OCI-LY3 (cell line): ENCODE data around the gene PEDS1.

Source experiments
- H2AFZ ChIP-seq: fragments of 200-600, 300-600 bp; shearing (Covaris generic); 2 replicates; pipeline ENCODE4 v1.6.0; 2014; ENCODE audit warnings: antibody characterized with exemption, low read depth, low read length
- H3K27ac ChIP-seq: fragments of 200-600, 300-600 bp; sonication (generic); 2 replicates; pipeline ENCODE4 v1.5.1; 2014; ENCODE audit warnings: mild to moderate bottlenecking, low read length, moderate library complexity, mixed read lengths
- H3K27me3 ChIP-seq: fragments of 200-600, 300-600 bp; sonication (generic); 2 replicates; pipeline ENCODE4 v1.6.1; 2014; ENCODE audit warnings: low read depth, low read length, mixed read lengths
- H3K36me3 ChIP-seq: fragments of 200-600, 300-600 bp; sonication (generic); replicated peaks from 2 replicates; pipeline ENCODE3; 2014; ENCODE audit warnings: low read depth, low read length, mixed read lengths
- H3K4me1 ChIP-seq: fragments of 300-600, 200-600 bp; sonication (generic); 2 replicates; pipeline ENCODE4 v1.6.1; 2014; ENCODE audit warnings: low read length, mixed read lengths
- H3K4me2 ChIP-seq: fragments of 200-600, 300-600 bp; sonication (generic); 2 replicates; pipeline ENCODE4 v1.6.1; 2014; ENCODE audit warnings: low read length, mixed read lengths
- H3K4me3 ChIP-seq: fragments of 300-600, 200-600 bp; sonication (generic); 2 replicates; pipeline ENCODE4 v1.5.1; 2014; ENCODE audit warnings: antibody characterized with exemption, mild to moderate bottlenecking, low read length, moderate library complexity
- H3K79me2 ChIP-seq: fragments of 300-600, 200-600 bp; shearing (Covaris generic); 2 replicates; pipeline ENCODE4 v1.6.1; 2014; ENCODE audit warnings: mild to moderate bottlenecking, low read length, mixed read lengths
- H3K9ac ChIP-seq: fragments of 300-600, 200-600 bp; shearing (Covaris generic); 2 replicates; pipeline ENCODE4 v1.6.0; 2014; ENCODE audit warnings: mild to moderate bottlenecking, low read length, moderate library complexity
- H3K9me3 ChIP-seq: fragments of 200-600, 300-600 bp; shearing (Covaris generic); 2 replicates; pipeline ENCODE4 v1.6.1; 2014; ENCODE audit warnings: low read length, mixed read lengths; ENCODE audit not compliant: insufficient read depth
- H4K20me1 ChIP-seq: fragments of 200-600, 300-600 bp; sonication (generic); 2 replicates; pipeline ENCODE4 v1.6.1; 2016; ENCODE audit warnings: low read length, mixed read lengths; ENCODE audit not compliant: insufficient read depth
- EZH2phosphoT487 ChIP-seq: fragments of 200-600 bp; shearing (Covaris generic); IDR thresholded peaks from 2 replicates; pipeline ENCODE4 v1.6.1; 2018; ENCODE audit warnings: antibody characterized with exemption, mixed run types, low read depth
- TF ChIP-seq, protein P1 (sequence below): fragments of 200-600, 300-600 bp; sonication (generic); IDR thresholded peaks from 2 replicates; pipeline ENCODE4 v1.5.1; 2014; ENCODE audit warnings: antibody characterized with exemption, low read length, low read depth

PEDS1 gene

DNA sequence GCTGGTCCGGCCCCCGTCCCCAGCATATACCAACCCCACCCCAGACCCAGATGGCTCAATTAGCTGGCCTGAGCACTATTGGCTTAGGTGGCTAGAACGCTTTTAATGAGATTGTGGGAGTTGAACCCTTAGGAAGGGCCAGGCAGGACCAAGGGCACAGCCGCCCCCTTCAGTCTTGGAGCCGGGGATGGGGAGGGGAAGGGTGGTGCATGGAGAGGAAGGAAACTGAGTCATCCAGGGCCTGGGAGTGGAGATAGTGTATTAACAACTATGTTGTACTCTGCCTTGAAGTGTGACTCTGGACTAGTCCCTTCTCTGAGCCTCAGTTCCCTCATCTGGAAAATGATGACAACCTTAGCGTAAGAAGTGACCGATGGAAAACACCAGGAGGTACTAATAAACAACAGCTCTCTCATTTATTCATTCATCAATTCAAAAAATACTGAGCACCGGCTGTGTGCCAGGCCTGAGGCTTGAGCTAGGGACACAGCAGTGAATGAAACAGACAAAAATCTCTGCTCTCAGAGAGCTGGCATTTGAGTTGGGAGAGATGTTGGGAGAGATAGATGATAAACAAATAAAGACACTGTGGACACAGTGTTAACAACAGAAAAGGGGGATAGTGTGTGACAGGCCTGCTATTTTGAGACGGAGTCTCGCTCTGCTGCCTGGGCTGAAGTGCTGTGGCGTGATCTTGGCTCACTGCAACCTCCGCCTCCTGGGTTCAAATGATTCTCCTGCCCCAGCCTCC, 11.5 kb downstream of the PEDS1 start:
- no peak overlapping the region for H3K9ac ChIP-seq
- no peak overlapping the region for H3K4me3 ChIP-seq
- H2AFZ ChIP-seq: no peak overlapping the region
- H3K79me2 ChIP-seq: peaks cover 17% of the 10 kb centered on the region
- H3K4me2 ChIP-seq: no peak overlapping the region
- H3K27me3 ChIP-seq: no peaks in the 10 kb centered on the region
- H3K4me1 ChIP-seq: no peaks in the 10 kb centered on the region
- H4K20me1 ChIP-seq: peaks cover 17% of the 10 kb centered on the region
- H3K9me3 ChIP-seq: no peaks in the 10 kb centered on the region
- no peak overlapping the region for H3K27ac ChIP-seq
- TF ChIP-seq, protein P1, sequence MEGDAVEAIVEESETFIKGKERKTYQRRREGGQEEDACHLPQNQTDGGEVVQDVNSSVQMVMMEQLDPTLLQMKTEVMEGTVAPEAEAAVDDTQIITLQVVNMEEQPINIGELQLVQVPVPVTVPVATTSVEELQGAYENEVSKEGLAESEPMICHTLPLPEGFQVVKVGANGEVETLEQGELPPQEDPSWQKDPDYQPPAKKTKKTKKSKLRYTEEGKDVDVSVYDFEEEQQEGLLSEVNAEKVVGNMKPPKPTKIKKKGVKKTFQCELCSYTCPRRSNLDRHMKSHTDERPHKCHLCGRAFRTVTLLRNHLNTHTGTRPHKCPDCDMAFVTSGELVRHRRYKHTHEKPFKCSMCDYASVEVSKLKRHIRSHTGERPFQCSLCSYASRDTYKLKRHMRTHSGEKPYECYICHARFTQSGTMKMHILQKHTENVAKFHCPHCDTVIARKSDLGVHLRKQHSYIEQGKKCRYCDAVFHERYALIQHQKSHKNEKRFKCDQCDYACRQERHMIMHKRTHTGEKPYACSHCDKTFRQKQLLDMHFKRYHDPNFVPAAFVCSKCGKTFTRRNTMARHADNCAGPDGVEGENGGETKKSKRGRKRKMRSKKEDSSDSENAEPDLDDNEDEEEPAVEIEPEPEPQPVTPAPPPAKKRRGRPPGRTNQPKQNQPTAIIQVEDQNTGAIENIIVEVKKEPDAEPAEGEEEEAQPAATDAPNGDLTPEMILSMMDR: no peak
- TF ChIP-seq EZH2phosphoT487: no peak
- peaks cover 38% of the 10 kb centered on the region for H3K36me3 ChIP-seq

DNA sequence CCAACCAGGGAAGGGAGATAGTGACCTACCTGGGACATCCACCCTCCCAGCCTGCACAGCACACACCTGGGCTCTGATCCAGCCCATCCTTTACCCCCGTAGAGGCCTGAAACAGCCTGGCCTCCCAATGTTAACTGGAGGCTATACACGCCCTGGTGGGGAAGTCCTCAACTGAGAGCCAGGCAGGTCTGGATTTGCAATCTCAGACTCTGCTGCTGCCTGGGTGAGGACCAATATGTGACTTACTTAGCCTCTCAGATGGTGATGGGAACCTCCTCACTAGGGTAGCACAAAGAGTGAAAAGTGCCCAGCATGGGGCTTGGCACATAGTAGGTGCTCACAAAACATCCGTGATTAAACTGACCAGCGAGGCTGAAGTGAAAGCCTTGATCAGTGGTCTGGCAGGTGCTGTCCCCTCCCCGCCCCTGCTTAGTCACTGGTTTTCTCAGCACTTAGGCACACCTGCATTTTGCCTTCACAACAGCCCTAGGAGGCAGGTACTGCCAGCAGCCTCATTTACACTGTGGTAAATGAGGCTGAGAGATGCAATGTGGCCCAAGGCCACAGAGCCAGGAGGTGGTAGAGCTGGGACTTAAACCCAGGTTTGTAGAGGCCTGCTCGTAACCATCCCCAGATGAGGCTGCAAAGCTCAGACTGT, 12.4 kb downstream of the PEDS1 start:
- Histone ChIP-seq H3K36me3 (peaks cover 34% of the 10 kb centered on the region), H3K4me3 (no peak overlapping the region), H3K27me3 (no peaks in the 10 kb centered on the region), H3K27ac (no peak overlapping the region), H3K9ac (no peak overlapping the region), H2AFZ (no peak overlapping the region), H3K4me2 (no peak overlapping the region), H3K79me2 (peaks cover 9% of the 10 kb centered on the region), H3K9me3 (no peaks in the 10 kb centered on the region), H3K4me1 (no peaks in the 10 kb centered on the region), H4K20me1 (peaks cover 13% of the 10 kb centered on the region)
- TF ChIP-seq, protein P1: no peak
- no peak for TF ChIP-seq EZH2phosphoT487

DNA sequence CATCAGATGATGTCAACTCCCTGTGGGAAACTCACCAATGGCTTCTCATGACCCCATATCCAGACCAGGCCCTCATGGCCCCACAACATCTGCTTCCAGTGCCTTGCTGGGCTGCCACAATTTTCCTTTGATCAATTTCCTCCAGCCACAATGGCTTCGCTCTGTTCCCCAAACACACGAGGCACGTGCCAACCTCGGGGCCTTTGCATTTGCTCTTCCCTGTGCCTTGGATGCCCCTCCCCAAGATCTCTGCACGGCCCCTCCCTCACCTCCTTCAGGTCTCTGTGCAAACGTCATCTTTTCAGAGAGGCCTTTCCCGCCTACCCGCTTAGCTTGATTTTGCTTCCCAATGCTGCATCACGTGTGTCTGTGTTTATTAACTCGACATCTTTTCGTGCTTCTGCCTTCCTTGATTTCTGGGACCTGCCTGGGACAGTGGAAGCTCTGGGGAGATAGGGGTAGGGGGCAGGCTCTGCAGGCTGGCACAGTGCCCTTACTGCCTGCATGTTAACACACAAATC, 13.1 kb downstream of the PEDS1 start:
- Histone ChIP-seq H3K9ac (no peak overlapping the region), H3K27me3 (no peaks in the 10 kb centered on the region), H4K20me1 (peaks cover 13% of the 10 kb centered on the region), H3K27ac (no peak overlapping the region), H3K4me2 (no peak overlapping the region), H3K79me2 (peaks cover 3% of the 10 kb centered on the region; the same call in 1 of the 2 replicates), H3K36me3 (peaks cover 37% of the 10 kb centered on the region), H3K4me1 (no peaks in the 10 kb centered on the region), H3K4me3 (no peak overlapping the region), H3K9me3 (no peaks in the 10 kb centered on the region), H2AFZ (no peak overlapping the region)
- TF ChIP-seq, protein P1: no peak
- no peak for TF ChIP-seq EZH2phosphoT487
